WTC11 (cell line): ENCODE measurements around the gene TMEM231. TPM values are rescaled to one million over a fixed set of nuclear protein-coding genes. Genes with fewer than 3 reads are reported as not detected.

ENCODE experiments used
- ATAC-seq: fragments of 200-7000 bp; cut with Tn5 transposase; 2 replicates; pipeline ENCODE4 v1.10.0; 2021; ENCODE audit warnings: mild to moderate bottlenecking, moderate library complexity
- CTCF ChIA-PET: fragments of 300-600 bp; sonication (Branson Sonifier 250); formaldehyde crosslinking; loops from one replicate; lab custom pipeline; 2021; ENCODE audit warnings: antibody characterized with exemption; lab: Charles Lee
- POLR2A ChIA-PET: fragments of 350-600 bp; sonication (Branson Sonifier 250); formaldehyde crosslinking; loops from one replicate; lab custom pipeline; 2021; ENCODE audit warnings: antibody characterized with exemption; lab: Charles Lee
- DNase-seq: peaks from one replicate; pipeline ENCODE4 v3.0.0; 2021; ENCODE audit warnings: low spot score
- H3K27ac Mint-ChIP-seq: 2 replicates; pipeline ENCODE4 v1.8.0; 2021; ENCODE audit warnings: mixed read lengths
- H3K27me3 Mint-ChIP-seq: 2 replicates; pipeline ENCODE4 v1.8.0; 2021; ENCODE audit warnings: low read depth, mild to moderate bottlenecking, moderate library complexity, mixed read lengths
- H3K36me3 Mint-ChIP-seq: 2 replicates; pipeline ENCODE4 v1.8.0; 2021; ENCODE audit warnings: mixed read lengths
- H3K4me1 Mint-ChIP-seq: 2 replicates; pipeline ENCODE4 v1.8.0; 2022; ENCODE audit warnings: mixed read lengths
- H3K4me3 Mint-ChIP-seq: 2 replicates; pipeline ENCODE4 v1.8.0; 2021; ENCODE audit warnings: mild to moderate bottlenecking, moderate library complexity, mixed read lengths
- H3K9me3 Mint-ChIP-seq: 2 replicates; pipeline ENCODE4 v1.8.0; 2021; ENCODE audit warnings: mixed read lengths
- AFF4 ChIP-seq: sonication (generic); formaldehyde crosslinking; IDR thresholded peaks from 2 replicates; pipeline ENCODE4 v1.8.1; 2023; ENCODE audit warnings: mild to moderate bottlenecking, missing genetic modification reagents, borderline replicate concordance
- AR ChIP-seq: fragments of 250-450 bp; sonication (Bioruptor Pico); IDR thresholded peaks from 2 replicates; pipeline ENCODE4 v1.9.0; 2021; ENCODE audit warnings: mild to moderate bottlenecking
- ELF4 ChIP-seq: sonication (generic); formaldehyde crosslinking; IDR thresholded peaks from 2 replicates; pipeline ENCODE4 v1.8.1; 2022; ENCODE audit warnings: low read depth, mild to moderate bottlenecking, moderate library complexity, missing genetic modification reagents
- FOXK1 ChIP-seq: sonication (generic); formaldehyde crosslinking; IDR thresholded peaks from 2 replicates; pipeline ENCODE4 v1.8.0; 2022; ENCODE audit warnings: mild to moderate bottlenecking, moderate library complexity, missing genetic modification reagents
- GTF2I ChIP-seq: fragments of 250-450 bp; sonication (Bioruptor Pico); conservative IDR thresholded peaks from 2 replicates; pipeline ENCODE4 v1.4.0; 2021; ENCODE audit warnings: mild to moderate bottlenecking
- IRF1 ChIP-seq: sonication (generic); formaldehyde crosslinking; IDR thresholded peaks from 2 replicates; pipeline ENCODE4 v1.8.0; 2023; ENCODE audit warnings: missing genetic modification reagents
- NR2C2 ChIP-seq: sonication (generic); formaldehyde crosslinking; IDR thresholded peaks from 2 replicates; pipeline ENCODE4 v1.8.0; 2022; ENCODE audit warnings: mild to moderate bottlenecking, missing genetic modification reagents
- PRRX2 ChIP-seq: fragments of 250-450 bp; sonication (Bioruptor Pico); IDR thresholded peaks from 2 replicates; pipeline ENCODE4 v1.8.0; 2021; ENCODE audit warnings: mild to moderate bottlenecking
- SOX15 ChIP-seq: fragments of 250-450 bp; sonication (Bioruptor Pico); IDR thresholded peaks from 2 replicates; pipeline ENCODE4 v1.9.0; 2021; ENCODE audit warnings: mild to moderate bottlenecking
- SP1 ChIP-seq: sonication (generic); formaldehyde crosslinking; conservative IDR thresholded peaks from 2 replicates; pipeline ENCODE4 v1.8.1; 2022; ENCODE audit warnings: missing genetic modification reagents
- USF1 ChIP-seq: sonication (generic); formaldehyde crosslinking; IDR thresholded peaks from 2 replicates; pipeline ENCODE4 v1.8.0; 2022; ENCODE audit warnings: mild to moderate bottlenecking, missing genetic modification reagents
- ZNF121 ChIP-seq: sonication (generic); formaldehyde crosslinking; IDR thresholded peaks from 2 replicates; pipeline ENCODE4 v1.8.0; 2023; ENCODE audit warnings: missing genetic modification reagents
- ZNF219 ChIP-seq: sonication (generic); formaldehyde crosslinking; IDR thresholded peaks from 2 replicates; pipeline ENCODE4 v1.8.0; 2023; ENCODE audit warnings: missing genetic modification reagents, mild to moderate bottlenecking, borderline replicate concordance
- ZNF232 ChIP-seq: sonication (generic); formaldehyde crosslinking; IDR thresholded peaks from 2 replicates; pipeline ENCODE4 v1.8.0; 2022; ENCODE audit warnings: mild to moderate bottlenecking, missing genetic modification reagents
- ZNF416 ChIP-seq: fragments of 250-450 bp; sonication (Bioruptor Pico); IDR thresholded peaks from 2 replicates; pipeline ENCODE4 v1.9.0; 2021; ENCODE audit warnings: mild to moderate bottlenecking, inconsistent platforms
- ZNF671 ChIP-seq: fragments of 250-450 bp; sonication (Bioruptor Pico); IDR thresholded peaks from 2 replicates; pipeline ENCODE4 v1.8.0; 2021; ENCODE audit warnings: mild to moderate bottlenecking
- total RNA-seq: library from RNA; stranded (reverse); gene quantifications from 3 replicates; pipeline ENCODE4 v1.2.3, GENCODE V29; 2021
- TF ChIP-seq, protein P1 (sequence below): sonication (generic); formaldehyde crosslinking; IDR thresholded peaks from 2 replicates; pipeline ENCODE4 v1.8.0; 2023; ENCODE audit warnings: missing genetic modification reagents, mild to moderate bottlenecking, borderline replicate concordance
- TF ChIP-seq, protein P2 (sequence below): sonication (generic); formaldehyde crosslinking; IDR thresholded peaks from 2 replicates; pipeline ENCODE4 v1.8.1; 2023; ENCODE audit warnings: mild to moderate bottlenecking, moderate library complexity, missing genetic modification reagents
- TF ChIP-seq, protein P3 (sequence below): sonication (generic); formaldehyde crosslinking; IDR thresholded peaks from 2 replicates; pipeline ENCODE4 v1.8.1; 2022; ENCODE audit warnings: mild to moderate bottlenecking, moderate library complexity, missing genetic modification reagents
- TF ChIP-seq, protein P4 (sequence below): sonication (generic); formaldehyde crosslinking; IDR thresholded peaks from 2 replicates; pipeline ENCODE4 v1.8.0; 2022; ENCODE audit warnings: mild to moderate bottlenecking, missing genetic modification reagents

TMEM231 gene
- total RNA-seq, 1 experiment from 2014 or later: 12.0 TPM

DNA sequence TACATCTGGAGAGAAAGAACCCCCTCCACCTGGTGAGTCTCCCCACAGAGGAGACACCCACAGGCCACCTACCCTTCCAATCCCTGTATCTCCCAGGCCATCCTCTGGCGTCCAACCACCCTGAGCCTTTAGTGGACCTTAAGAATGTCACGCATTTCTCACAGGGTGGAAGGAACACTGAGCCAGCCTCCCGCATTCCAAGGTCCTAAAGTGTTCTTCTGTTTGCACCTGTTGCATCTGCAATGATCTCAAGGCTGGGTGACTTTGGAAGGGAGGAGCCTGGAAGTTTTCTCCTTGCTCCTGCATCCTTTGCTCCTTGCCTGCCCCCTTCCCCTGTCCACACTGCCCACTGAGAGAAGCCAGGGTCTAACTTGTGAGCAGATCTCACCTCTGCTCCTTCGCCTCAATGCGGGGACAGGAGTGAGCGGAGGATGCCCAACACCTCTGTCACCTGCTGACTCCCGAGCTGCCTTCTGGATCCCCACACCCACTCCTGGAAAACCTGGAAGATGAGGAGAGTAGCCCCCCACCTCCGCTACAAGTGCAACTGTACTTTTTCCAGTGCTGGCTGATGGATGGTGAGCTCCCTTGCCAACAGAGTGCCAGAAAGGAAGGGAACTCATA lies 23.8 kb downstream of the TMEM231 start:
- ATAC-seq (no peak; the same call in 1 of the 2 replicates), DNase-seq (no peak)
- H3K9me3 Mint-ChIP-seq: no peaks in the 10 kb centered on the region
- ChIA-PET CTCF (interaction anchor here (1.3 to 2.2 kb wide), 4 partner anchors 10 to 59 kb away, joined by 4 to 19 read pairs (median 8); no protein-coding TSS in a partner anchor), POLR2A (interaction anchor here (1.0 to 1.2 kb wide), 2 partner anchors 13 to 15 kb away, joined by 3 to 4 read pairs; no protein-coding TSS in a partner anchor)
- no peaks in the 10 kb centered on the region for H3K36me3 Mint-ChIP-seq
- no peak overlapping the region for H3K27ac Mint-ChIP-seq
- H3K4me1 Mint-ChIP-seq: no peaks in the 10 kb centered on the region
- no peaks in the 10 kb centered on the region for H3K27me3 Mint-ChIP-seq
- H3K4me3 Mint-ChIP-seq: no peak overlapping the region
- TF ChIP-seq ZNF232 (CRISPR knock-in tag) (no peak), SP1 (CRISPR knock-in tag) (no peak), ZNF416 (CRISPR knock-in tag) (no peak), ELF4 (CRISPR knock-in tag) (no peak), ZNF671 (CRISPR knock-in tag) (no peak), SOX15 (CRISPR knock-in tag) (no peak), ZNF219 (CRISPR knock-in tag) (no peak), AFF4 (CRISPR knock-in tag) (no peak), USF1 (no peak), AR (CRISPR knock-in tag) (no peak), GTF2I (no peak), PRRX2 (CRISPR knock-in tag) (no peak), FOXK1 (CRISPR knock-in tag) (no peak), NR2C2 (CRISPR knock-in tag) (no peak), ZNF121 (no peak), IRF1 (CRISPR knock-in tag) (no peak)
- TF ChIP-seq, protein P1, sequence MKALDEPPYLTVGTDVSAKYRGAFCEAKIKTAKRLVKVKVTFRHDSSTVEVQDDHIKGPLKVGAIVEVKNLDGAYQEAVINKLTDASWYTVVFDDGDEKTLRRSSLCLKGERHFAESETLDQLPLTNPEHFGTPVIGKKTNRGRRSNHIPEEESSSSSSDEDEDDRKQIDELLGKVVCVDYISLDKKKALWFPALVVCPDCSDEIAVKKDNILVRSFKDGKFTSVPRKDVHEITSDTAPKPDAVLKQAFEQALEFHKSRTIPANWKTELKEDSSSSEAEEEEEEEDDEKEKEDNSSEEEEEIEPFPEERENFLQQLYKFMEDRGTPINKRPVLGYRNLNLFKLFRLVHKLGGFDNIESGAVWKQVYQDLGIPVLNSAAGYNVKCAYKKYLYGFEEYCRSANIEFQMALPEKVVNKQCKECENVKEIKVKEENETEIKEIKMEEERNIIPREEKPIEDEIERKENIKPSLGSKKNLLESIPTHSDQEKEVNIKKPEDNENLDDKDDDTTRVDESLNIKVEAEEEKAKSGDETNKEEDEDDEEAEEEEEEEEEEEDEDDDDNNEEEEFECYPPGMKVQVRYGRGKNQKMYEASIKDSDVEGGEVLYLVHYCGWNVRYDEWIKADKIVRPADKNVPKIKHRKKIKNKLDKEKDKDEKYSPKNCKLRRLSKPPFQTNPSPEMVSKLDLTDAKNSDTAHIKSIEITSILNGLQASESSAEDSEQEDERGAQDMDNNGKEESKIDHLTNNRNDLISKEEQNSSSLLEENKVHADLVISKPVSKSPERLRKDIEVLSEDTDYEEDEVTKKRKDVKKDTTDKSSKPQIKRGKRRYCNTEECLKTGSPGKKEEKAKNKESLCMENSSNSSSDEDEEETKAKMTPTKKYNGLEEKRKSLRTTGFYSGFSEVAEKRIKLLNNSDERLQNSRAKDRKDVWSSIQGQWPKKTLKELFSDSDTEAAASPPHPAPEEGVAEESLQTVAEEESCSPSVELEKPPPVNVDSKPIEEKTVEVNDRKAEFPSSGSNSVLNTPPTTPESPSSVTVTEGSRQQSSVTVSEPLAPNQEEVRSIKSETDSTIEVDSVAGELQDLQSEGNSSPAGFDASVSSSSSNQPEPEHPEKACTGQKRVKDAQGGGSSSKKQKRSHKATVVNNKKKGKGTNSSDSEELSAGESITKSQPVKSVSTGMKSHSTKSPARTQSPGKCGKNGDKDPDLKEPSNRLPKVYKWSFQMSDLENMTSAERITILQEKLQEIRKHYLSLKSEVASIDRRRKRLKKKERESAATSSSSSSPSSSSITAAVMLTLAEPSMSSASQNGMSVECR: no peak
- TF ChIP-seq, protein P2, sequence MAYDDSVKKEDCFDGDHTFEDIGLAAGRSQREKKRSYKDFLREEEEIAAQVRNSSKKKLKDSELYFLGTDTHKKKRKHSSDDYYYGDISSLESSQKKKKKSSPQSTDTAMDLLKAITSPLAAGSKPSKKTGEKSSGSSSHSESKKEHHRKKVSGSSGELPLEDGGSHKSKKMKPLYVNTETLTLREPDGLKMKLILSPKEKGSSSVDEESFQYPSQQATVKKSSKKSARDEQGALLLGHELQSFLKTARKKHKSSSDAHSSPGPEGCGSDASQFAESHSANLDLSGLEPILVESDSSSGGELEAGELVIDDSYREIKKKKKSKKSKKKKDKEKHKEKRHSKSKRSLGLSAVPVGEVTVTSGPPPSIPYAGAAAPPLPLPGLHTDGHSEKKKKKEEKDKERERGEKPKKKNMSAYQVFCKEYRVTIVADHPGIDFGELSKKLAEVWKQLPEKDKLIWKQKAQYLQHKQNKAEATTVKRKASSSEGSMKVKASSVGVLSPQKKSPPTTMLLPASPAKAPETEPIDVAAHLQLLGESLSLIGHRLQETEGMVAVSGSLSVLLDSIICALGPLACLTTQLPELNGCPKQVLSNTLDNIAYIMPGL: no peak
- TF ChIP-seq, protein P3, sequence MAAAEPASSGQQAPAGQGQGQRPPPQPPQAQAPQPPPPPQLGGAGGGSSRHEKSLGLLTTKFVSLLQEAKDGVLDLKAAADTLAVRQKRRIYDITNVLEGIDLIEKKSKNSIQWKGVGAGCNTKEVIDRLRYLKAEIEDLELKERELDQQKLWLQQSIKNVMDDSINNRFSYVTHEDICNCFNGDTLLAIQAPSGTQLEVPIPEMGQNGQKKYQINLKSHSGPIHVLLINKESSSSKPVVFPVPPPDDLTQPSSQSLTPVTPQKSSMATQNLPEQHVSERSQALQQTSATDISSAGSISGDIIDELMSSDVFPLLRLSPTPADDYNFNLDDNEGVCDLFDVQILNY (CRISPR knock-in tag): no peak
- TF ChIP-seq, protein P4, sequence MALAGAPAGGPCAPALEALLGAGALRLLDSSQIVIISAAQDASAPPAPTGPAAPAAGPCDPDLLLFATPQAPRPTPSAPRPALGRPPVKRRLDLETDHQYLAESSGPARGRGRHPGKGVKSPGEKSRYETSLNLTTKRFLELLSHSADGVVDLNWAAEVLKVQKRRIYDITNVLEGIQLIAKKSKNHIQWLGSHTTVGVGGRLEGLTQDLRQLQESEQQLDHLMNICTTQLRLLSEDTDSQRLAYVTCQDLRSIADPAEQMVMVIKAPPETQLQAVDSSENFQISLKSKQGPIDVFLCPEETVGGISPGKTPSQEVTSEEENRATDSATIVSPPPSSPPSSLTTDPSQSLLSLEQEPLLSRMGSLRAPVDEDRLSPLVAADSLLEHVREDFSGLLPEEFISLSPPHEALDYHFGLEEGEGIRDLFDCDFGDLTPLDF: no peak
- TF ChIP-seq, all 79 proteins: peak for 0
